Natural killer cell treated with Interleukin-12 subunit alpha and Interleukin-12 subunit beta and Interleukin-15 and Interleukin-18, amount 100 ng/mL, for 72 hours (primary cell): ENCODE measurements around the gene STRN. TPM values are rescaled to one million over a fixed set of nuclear protein-coding genes. Genes with fewer than 3 reads are reported as not detected.
"Not testable (repeated sequence)": the region's sequence is repeated elsewhere in the genome, so short reads cannot be mapped to it uniquely, and the experiment has no call there.

ENCODE experiments used
- ATAC-seq, 2 donors: fragments of 150-1000 bp; cut with Tn5 transposase in 1 of 2; sonication (Bioruptor Pico), chemical (Tn5 transposase) in 1 of 2; 2 replicates each; pipeline ENCODE4 v1.10.0; 2021
- DNase-seq: peaks from one replicate; pipeline ENCODE4 v3.0.0; 2022; ENCODE audit warnings: low spot score
- H3K27ac Mint-ChIP-seq, 2 donors: 1 replicate in 1 of 2; 2 replicates in 1 of 2; pipeline ENCODE4 v1.8.0; 2022; ENCODE audit warnings: mixed read lengths in 2 of 2, mild to moderate bottlenecking in 1 of 2, moderate library complexity in 1 of 2
- H3K27me3 Mint-ChIP-seq, 2 donors: 1 replicate in 1 of 2; 2 replicates in 1 of 2; pipeline ENCODE4 v1.8.0; 2022; ENCODE audit warnings: mixed read lengths in 2 of 2
- H3K36me3 Mint-ChIP-seq: one replicate; pipeline ENCODE4 v1.8.0; 2022; ENCODE audit warnings: mixed read lengths
- H3K4me1 Mint-ChIP-seq, 2 donors: 1 replicate in 1 of 2; 2 replicates in 1 of 2; pipeline ENCODE4 v1.8.0; 2022; ENCODE audit warnings: low read depth in 2 of 2, mixed read lengths in 2 of 2, mild to moderate bottlenecking in 1 of 2
- H3K4me3 Mint-ChIP-seq: one replicate; pipeline ENCODE4 v1.8.0; 2022; ENCODE audit warnings: mixed read lengths
- H3K9me3 Mint-ChIP-seq: 2 replicates; pipeline ENCODE4 v1.8.0; 2022; ENCODE audit warnings: mixed read lengths
- total RNA-seq, 2 donors: library from RNA; stranded (reverse); gene quantifications; one replicate each; pipeline ENCODE4 v1.2.3, GENCODE V29; 2022

STRN gene
- total RNA-seq, 2 donors from 2014 or later = 25.3 to 36.0 TPM

DNA sequence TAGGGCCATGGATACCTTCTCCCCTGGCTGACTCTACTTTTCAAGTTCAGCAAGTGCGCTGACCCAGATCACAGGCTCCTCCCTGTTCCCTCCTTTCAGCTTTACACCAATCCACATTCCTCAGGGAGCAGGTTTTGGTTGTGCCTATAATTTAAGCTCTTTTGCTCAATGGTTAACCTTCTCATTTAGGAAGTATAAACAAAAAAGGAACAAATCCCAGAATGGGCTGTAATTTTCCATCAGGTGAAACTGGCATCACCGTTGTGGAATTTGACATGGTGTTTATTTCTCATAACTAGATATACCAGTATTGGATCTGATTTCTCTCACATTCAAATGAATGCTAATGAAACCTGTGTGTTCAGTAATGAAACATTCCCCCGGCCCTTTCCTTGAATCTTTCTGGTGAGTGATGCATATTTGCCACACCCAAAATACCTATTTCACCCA is 13.6 kb downstream of the STRN start:
- ATAC-seq (no peak), DNase-seq (no peak)
- no peaks in the 10 kb centered on the region for H3K36me3 Mint-ChIP-seq
- peaks cover 33 to 36% of the 10 kb centered on the region in 2 donors for H3K4me1 Mint-ChIP-seq
- no peaks in the 10 kb centered on the region for H3K27me3 Mint-ChIP-seq
- no peaks in the 10 kb centered on the region for H3K9me3 Mint-ChIP-seq
- no peak overlapping the region for H3K4me3 Mint-ChIP-seq
- H3K27ac Mint-ChIP-seq = no peak overlapping the region

DNA sequence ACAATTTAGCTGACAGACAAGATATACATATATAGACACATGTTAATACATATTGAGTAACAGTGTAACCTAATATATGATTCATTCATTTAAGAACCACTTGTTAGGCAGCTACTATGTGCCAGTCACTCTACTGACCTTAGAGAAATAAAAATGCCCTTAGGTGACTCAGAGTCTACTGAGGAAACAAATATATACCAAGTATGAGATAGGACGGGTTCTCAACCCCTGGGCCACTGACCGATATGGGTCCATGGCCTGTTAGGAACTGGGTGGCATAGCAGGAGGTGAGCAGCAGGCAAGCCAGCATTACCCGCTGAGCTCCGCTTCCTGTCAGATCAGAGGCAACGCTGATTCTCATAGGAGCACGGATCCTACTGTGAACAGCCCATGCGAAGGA is 14.8 kb downstream of the STRN start:
- Mint-ChIP-seq H3K9me3 (no peaks in the 10 kb centered on the region), H3K4me3 (no peak overlapping the region), H3K27me3 (no peaks in the 10 kb centered on the region), H3K36me3 (no peaks in the 10 kb centered on the region), H3K4me1 (peaks cover 33 to 36% of the 10 kb centered on the region in 2 donors), H3K27ac (no peak overlapping the region)
- ATAC-seq = peak; percentile 60 to 72
- no peak for DNase-seq

DNA sequence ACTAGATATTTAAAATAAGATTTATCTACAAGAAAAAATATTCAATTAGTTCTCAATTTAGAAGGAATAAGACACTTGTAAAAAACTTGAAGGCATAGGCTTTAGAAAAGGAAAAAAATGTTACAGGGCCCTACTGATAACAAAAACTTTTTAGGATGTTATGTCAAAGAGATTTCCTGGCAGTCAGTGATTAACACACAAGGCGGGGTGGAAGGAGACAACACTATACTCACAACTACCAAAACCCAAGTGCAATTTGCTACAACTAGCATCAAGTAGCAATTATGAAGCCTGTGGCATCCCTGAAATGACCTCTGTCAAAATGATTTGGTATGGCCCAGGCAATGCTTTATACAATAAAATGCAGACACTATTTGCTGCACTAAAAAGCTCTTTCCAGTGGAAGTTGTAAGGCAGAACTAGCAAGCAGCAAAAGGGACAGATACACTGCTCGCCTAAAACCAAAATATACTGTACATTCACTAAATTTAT is 15.3 kb downstream of the STRN start:
- no peak for DNase-seq
- no peaks in the 10 kb centered on the region for H3K9me3 Mint-ChIP-seq
- no peak overlapping the region for H3K27ac Mint-ChIP-seq
- peaks cover 33% of the 10 kb centered on the region in 2 donors for H3K4me1 Mint-ChIP-seq
- H3K4me3 Mint-ChIP-seq = no peak overlapping the region
- ATAC-seq = no peak
- no peaks in the 10 kb centered on the region for H3K27me3 Mint-ChIP-seq
- H3K36me3 Mint-ChIP-seq = no peaks in the 10 kb centered on the region

DNA sequence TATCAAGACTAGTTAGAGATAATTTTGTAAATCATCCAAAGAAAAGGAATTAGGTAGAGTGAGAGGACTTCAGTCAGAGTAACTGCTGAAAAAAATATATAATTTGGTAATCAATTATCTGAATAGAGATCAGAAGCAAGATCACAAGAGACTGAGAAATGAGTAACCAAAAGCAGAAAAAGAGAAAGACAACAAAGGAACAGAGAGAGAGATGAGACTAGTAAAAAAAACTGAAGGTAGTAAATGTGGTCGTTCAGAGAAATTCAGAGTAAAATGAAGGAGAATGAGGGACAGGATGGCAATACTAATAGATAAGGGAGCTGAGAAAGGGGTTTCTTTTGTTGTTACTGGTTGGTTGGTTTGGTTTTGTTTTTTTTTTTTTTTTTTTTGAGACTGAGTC is 16.5 kb downstream of the STRN start:
- Mint-ChIP-seq H3K4me3 (no peak overlapping the region), H3K9me3 (no peaks in the 10 kb centered on the region), H3K36me3 (no peaks in the 10 kb centered on the region), H3K27ac (no peak overlapping the region), H3K27me3 (no peaks in the 10 kb centered on the region), H3K4me1 (peaks cover 27 to 28% of the 10 kb centered on the region in 2 donors)
- ATAC-seq = no peak
- no peak for DNase-seq

DNA sequence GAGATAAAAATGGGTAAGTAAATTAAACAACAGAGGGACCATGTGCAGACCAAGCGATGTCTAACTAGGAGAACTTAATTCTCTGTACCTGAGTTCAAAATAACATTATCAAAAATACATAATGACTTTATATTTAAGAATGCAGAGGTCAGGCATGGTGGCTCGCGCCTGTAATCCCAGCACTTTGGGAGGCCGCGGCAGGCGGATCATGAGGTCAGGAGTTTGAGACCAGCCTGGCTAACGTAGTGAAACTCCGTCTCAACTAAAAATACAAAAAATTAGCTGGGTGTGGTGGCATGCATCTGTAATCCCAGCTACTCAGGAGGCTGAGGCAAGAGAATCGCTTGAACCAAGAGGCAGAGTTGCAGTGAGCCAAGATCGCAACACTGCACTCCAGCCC is 21.1 kb downstream of the STRN start:
- H3K4me1 Mint-ChIP-seq = peaks cover 10 to 19% of the 10 kb centered on the region in 2 donors
- not testable (repeated sequence) for ATAC-seq, H3K9me3 Mint-ChIP-seq, H3K4me3 Mint-ChIP-seq, H3K27ac Mint-ChIP-seq, H3K36me3 Mint-ChIP-seq, DNase-seq, H3K27me3 Mint-ChIP-seq

DNA sequence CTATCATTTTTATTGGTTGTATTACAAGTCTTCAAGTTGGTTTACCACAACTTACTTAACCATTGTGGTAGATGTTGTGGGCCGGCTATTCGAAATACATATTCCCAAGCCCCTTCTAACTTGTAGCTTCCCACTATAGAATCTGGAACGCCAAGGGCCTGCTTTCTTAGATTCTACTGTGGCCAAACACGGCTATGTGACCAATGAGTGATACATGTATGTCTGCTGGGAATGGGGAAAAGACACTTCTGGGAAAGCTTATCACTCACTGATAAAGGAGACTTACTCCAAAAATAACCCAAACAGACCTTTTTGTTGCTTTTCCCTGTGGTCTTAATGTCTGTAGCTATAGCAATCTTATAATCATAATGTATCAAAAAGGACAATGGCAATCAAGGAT is 24.5 kb downstream of the STRN start:
- peaks cover 0 to 7% of the 10 kb centered on the region in 2 donors for H3K4me1 Mint-ChIP-seq
- ATAC-seq = no peak
- H3K27me3 Mint-ChIP-seq = no peaks in the 10 kb centered on the region
- no peaks in the 10 kb centered on the region for H3K9me3 Mint-ChIP-seq
- no peak overlapping the region for H3K4me3 Mint-ChIP-seq
- no peak overlapping the region for H3K27ac Mint-ChIP-seq
- DNase-seq = no peak
- H3K36me3 Mint-ChIP-seq = no peaks in the 10 kb centered on the region

DNA sequence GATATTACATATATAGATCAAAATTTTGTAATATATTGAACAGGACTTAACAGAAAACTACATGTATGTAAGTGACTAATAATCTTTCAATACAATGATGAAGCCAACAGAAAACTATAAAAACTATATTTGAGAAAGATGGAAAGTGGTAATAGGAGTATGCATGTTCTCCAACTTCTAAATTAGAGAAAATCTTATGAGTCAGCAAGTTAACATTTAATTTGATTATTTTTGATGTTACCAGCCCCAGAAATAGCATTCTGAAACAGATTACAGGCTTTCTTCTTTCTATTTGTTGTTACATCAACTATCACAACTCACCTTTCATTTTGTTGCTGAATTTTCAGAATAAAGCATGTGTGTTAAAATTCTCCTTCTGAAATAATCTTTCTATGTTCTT is 29.8 kb downstream of the STRN start:
- not testable (repeated sequence) for H3K27ac Mint-ChIP-seq

DNA sequence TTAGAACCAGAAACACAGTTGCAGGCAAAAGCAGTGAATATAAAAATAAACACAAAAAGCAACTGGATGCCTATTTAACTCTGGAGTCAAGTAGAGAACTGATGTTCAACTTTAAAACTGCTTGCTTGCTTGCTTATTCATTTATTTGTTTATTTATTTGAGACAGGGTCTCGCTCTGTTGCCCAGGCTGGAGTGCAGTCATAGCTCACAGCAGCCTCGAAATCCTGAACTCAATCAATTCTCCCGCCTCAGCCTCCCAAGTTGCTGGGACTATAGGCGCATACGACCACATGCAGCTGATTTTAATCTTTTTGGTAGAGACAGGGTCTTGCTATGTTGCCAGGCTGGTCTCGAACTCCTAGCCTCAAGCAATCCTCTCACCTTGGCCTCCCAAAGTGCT is 34.6 kb downstream of the STRN start:
- H3K4me1 Mint-ChIP-seq = peaks cover 15 to 17% of the 10 kb centered on the region in 2 donors
- H3K27me3 Mint-ChIP-seq, H3K36me3 Mint-ChIP-seq, ATAC-seq, H3K9me3 Mint-ChIP-seq, H3K4me3 Mint-ChIP-seq, DNase-seq: not testable (repeated sequence)
- H3K27ac Mint-ChIP-seq = peak overlapping the region in 1 of 2 donors; percentile 40

More for the DNA sequence above, 29.8 kb downstream of the STRN start:
- not testable (repeated sequence) for H3K27me3 Mint-ChIP-seq, H3K36me3 Mint-ChIP-seq, DNase-seq, H3K9me3 Mint-ChIP-seq, ATAC-seq, H3K4me3 Mint-ChIP-seq
- peaks cover 5 to 16% of the 10 kb centered on the region in 2 donors for H3K4me1 Mint-ChIP-seq

DNA sequence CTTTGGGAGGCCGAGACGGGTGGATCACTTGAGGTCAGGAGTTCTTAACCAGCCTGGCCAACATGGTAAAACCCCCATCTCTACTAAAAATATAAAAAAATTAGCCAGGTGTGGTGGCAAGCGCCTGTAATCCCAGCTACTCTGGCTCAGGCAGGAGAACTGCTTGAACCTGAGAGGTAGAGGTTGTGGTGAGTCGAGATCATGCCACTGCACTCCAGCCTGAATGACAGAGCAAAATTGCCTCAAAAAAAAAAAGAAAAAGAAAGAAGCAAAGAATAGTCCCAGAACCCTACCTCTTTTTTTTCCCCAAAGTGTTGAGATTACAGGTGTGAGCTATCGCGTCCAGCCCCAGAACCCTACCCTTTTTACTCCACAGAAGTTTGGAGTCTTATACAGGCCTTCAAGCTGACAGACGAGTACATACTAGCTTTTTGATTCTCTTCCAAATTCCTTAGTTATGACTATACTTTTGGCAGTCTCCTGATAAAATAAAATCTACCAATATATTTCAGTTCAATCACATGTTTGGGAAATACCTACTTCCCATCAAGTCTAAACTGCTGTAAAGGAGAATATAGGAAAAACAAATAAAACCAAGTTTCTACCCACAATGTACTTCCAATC is 35.4 kb downstream of the STRN start:
- ATAC-seq, H3K4me3 Mint-ChIP-seq, H3K9me3 Mint-ChIP-seq, DNase-seq, H3K27me3 Mint-ChIP-seq, H3K36me3 Mint-ChIP-seq: not testable (repeated sequence)
- Mint-ChIP-seq H3K4me1 (peaks cover 20 to 22% of the 10 kb centered on the region in 2 donors), H3K27ac (peak overlapping the region in 1 of 2 donors; percentile 40)

DNA sequence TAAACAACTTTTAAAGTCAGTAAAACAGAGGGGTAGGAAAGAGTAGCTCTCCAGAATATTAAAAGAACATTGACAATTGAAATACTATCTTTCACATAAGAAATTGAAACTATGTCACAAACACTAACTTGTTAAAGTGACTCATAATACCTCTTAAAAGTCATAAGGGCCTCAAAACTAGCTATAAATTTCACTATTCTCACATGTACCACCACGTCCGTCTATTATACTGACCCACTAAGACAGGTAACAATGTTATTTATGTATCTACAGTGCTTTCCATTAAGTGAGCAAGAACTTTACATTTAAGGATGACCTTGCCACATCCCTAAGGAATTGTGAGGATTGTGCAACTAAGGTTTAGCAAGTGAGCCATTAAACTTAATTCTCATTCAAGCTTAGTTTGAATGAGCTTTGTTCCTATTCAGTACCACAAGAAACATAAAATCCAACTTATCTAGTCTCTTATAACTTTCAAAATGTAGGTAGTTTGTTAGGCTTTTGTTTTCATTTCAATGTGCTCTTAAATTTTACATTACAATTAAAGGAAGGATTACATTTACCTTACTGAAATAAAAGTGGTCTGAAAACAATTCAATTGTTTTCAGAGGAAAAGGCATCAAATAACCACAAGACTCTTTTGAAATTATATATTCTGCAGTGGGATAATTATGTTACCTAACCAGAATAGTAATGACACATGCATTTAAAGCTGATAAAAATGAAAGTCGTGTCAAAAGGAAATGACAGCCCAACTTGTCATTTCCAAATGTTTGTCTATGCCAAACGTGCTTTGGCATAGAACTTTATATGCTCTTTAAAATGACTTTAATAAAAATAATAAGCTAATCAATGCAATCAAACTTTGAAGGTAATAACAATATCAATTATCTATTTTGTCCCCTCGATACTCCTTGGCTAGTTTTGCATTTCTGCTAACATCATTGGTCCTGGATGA is 39.9 kb downstream of the STRN start:
- Mint-ChIP-seq H3K4me1 (peaks cover 24 to 25% of the 10 kb centered on the region in 2 donors), H3K4me3 (peak overlapping the region; percentile 86), H3K27ac (peak overlapping the region; percentile 71 to 95)
- DNase-seq, H3K27me3 Mint-ChIP-seq, H3K36me3 Mint-ChIP-seq, ATAC-seq, H3K9me3 Mint-ChIP-seq: not testable (repeated sequence)

DNA sequence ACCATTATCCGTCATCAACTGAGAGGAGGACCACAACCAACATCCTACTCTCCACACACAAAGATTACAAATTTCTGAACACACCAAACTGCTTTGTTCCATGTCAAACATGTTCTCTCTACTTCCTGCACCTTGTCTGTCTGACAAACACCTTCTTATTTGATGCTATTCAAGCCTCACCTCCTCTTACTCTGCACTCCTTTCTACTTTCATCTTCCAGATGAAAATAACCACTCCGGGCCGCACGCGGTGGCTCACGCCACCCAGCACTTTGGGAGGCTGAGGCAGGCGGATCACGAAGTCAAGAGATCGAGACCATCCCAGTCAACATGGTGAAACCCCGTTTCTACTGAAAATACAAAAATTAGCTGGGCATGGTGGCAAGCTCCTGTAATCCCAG is 43.7 kb downstream of the STRN start:
- peaks cover 25% of the 10 kb centered on the region in 2 donors for H3K4me1 Mint-ChIP-seq
- H3K36me3 Mint-ChIP-seq, ATAC-seq, H3K27me3 Mint-ChIP-seq, H3K9me3 Mint-ChIP-seq, H3K4me3 Mint-ChIP-seq, DNase-seq: not testable (repeated sequence)
- H3K27ac Mint-ChIP-seq = peak overlapping the region in 1 of 2 donors; percentile 32

DNA sequence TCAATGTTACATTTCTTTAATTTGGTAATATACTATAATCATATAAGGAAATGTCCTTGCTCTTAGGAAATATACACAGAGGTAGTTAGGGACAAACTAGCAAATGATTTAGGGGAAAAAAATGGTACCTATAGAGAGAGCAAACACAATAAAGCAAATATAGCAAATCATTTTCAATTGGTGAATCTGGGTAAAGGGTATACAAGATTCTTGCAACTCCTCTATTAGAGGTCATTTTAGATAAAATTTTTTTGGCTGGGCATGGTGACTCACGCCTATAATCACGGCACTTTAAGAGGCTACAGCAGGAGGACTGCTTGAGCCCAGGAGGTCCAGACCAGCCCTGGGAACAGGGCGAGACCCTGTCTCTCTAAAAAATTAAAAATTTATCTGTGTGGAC is 44.4 kb downstream of the STRN start:
- H3K27ac Mint-ChIP-seq = no peak overlapping the region
- no peak for DNase-seq

DNA sequence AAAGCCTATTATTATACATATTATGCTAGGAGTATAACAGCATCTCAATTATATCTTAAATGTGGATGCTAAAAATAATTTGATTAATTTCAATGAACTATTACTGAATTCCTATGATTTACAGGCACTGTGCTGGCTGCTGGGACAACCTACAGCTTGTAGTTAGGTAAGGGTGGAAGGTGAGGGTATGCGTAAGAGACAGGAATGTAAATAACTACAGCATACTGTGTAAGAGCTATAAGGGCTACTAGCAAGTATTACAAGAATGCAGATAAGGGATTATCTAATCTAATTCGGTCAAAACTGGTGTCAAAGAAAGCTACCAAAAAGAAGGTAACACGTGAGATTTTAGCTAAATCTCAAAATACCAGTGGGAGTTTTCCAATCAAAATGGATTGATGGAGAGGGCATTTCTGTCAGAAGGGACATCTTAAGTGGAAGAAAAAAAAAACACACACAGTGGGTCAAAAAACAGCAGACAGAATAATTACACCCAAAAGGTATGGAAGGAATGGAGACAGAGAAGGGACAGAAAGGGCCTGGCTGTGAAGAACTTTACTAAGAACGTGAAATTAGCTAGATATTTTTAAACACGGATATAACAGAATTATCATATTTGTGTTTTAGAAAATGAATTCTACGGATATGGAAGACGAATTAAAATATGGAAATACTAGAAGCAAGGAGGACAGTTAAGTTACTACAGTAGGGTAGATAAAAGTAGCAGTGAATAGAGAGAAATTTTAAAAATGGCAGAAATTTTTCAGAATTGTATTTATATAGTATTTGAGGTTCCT is 47.1 kb downstream of the STRN start:
- Mint-ChIP-seq H3K27me3 (no peaks in the 10 kb centered on the region), H3K4me3 (no peak overlapping the region), H3K36me3 (no peaks in the 10 kb centered on the region), H3K9me3 (no peaks in the 10 kb centered on the region), H3K27ac (no peak overlapping the region), H3K4me1 (peaks cover 7 to 12% of the 10 kb centered on the region in 2 donors)
- DNase-seq (no peak), ATAC-seq (no peak)

More for the DNA sequence above, 44.4 kb downstream of the STRN start:
- no peak for ATAC-seq
- Mint-ChIP-seq H3K9me3 (no peaks in the 10 kb centered on the region), H3K4me1 (peaks cover 24% of the 10 kb centered on the region in 2 donors), H3K36me3 (no peaks in the 10 kb centered on the region), H3K27me3 (no peaks in the 10 kb centered on the region), H3K4me3 (no peak overlapping the region)
